Medulla oblongata (tissue), 1 donor: Measurements from ENCODE around the gene AHDC1.
"Not testable (repeated sequence)": the region's sequence is repeated elsewhere in the genome, so short reads cannot be mapped to it uniquely, and the experiment has no call there.

Experiments used
- DNase-seq: peaks from one replicate; pipeline ENCODE4 v3.0.0-alpha.2; 2015; ENCODE audit errors: extremely low spot score

AHDC1 gene

GRCh38 chr1:27633298-27633610, 29.3 kb upstream of the AHDC1 start:
- no peak for DNase-seq

- DNase-seq: no peak
Observed at GRCh38 chr1:27632387-27633297, 28.7 kb upstream of the AHDC1 start.

- no peak for DNase-seq
Observed at GRCh38 chr1:27630859-27631491, 27.0 kb upstream of the AHDC1 start.

GRCh38 chr1:27628712-27629111, 24.8 kb upstream of the AHDC1 start:
- no peak for DNase-seq

- DNase-seq: not testable (repeated sequence)
Observed at GRCh38 chr1:27627733-27628132, 23.8 kb upstream of the AHDC1 start.

GRCh38 chr1:27627061-27627460, 23.1 kb upstream of the AHDC1 start:
- DNase-seq: no peak

- DNase-seq: no peak
Observed at GRCh38 chr1:27626031-27626935, 22.3 kb upstream of the AHDC1 start.

- no peak for DNase-seq
Observed at GRCh38 chr1:27624467-27625178, 20.7 kb upstream of the AHDC1 start.

- DNase-seq: no peak
Observed at GRCh38 chr1:27623327-27624212, 19.6 kb upstream of the AHDC1 start.

- no peak for DNase-seq
Observed at GRCh38 chr1:27622828-27623227, 18.9 kb upstream of the AHDC1 start.

GRCh38 chr1:27621051-27621920, 17.3 kb upstream of the AHDC1 start:
- DNase-seq: no peak

- DNase-seq: not testable (repeated sequence)
Observed at GRCh38 chr1:27619782-27620438, 16.0 kb upstream of the AHDC1 start.

GRCh38 chr1:27618341-27619082, 14.6 kb upstream of the AHDC1 start:
- DNase-seq: no peak

- no peak for DNase-seq
Observed at GRCh38 chr1:27617420-27617819, 13.5 kb upstream of the AHDC1 start.

GRCh38 chr1:27616441-27616840, 12.5 kb upstream of the AHDC1 start:
- DNase-seq: no peak

GRCh38 chr1:27615346-27616192, 11.6 kb upstream of the AHDC1 start:
- no peak for DNase-seq

- no peak for DNase-seq
Observed at GRCh38 chr1:27614625-27615344, 10.8 kb upstream of the AHDC1 start.
